PC-9 (cell line): ENCODE data around the gene CNPY3. TPM values are rescaled to one million over a fixed set of nuclear protein-coding genes. Genes with fewer than 3 reads are reported as not detected.
"Not testable (repeated sequence)": the region's sequence is repeated elsewhere in the genome, so short reads cannot be mapped to it uniquely, and the experiment has no call there.

ENCODE experiments used
- BruUV-seq: library from RNA; stranded (reverse); fragments of 400-500 nt; replicated peaks from 2 replicates; lab custom pipeline; 2021; lab: Mats Ljungman, UMichigan
- CTCF ChIA-PET: fragments of 300-600 bp; sonication (Branson Sonifier 250); formaldehyde crosslinking; loops from one replicate; lab custom pipeline; 2022; ENCODE audit warnings: antibody characterized with exemption; lab: Charles Lee
- POLR2A ChIA-PET: fragments of 300-600 bp; sonication (Branson Sonifier 250); formaldehyde crosslinking; loops from one replicate; lab custom pipeline; 2022; ENCODE audit warnings: antibody characterized with exemption; ENCODE audit not compliant: unreplicated experiment; lab: Charles Lee
- DNase-seq, 2 experiments: peaks; one replicate each; pipeline versions ENCODE4 v3.0.0 to v3.0.0-alpha.2; 2015 to 2022; ENCODE audit warnings: mixed read lengths in 1 of 2
- H2AFZ ChIP-seq: fragments of 200-600 bp; sonication (generic); 2 replicates; pipeline ENCODE4 v1.8.1; 2017; ENCODE audit warnings: antibody characterized with exemption
- H3F3A ChIP-seq: fragments of 200-600 bp; sonication (generic); 2 replicates; pipeline ENCODE4 v1.8.1; 2017; ENCODE audit warnings: antibody characterized with exemption, mild to moderate bottlenecking, low read depth; ENCODE audit not compliant: insufficient read depth
- H3K27ac ChIP-seq: fragments of 200-600 bp; sonication (generic); 2 replicates; pipeline ENCODE4 v1.6.1; 2016; ENCODE audit warnings: mixed run types
- H3K27me3 ChIP-seq: fragments of 200-600 bp; sonication (generic); 2 replicates; pipeline ENCODE4 v1.6.1; 2016; ENCODE audit warnings: low read depth, mixed run types; ENCODE audit not compliant: insufficient read depth
- H3K36me3 ChIP-seq: fragments of 200-600 bp; sonication (generic); 2 replicates; pipeline ENCODE4 v1.6.1; 2016; ENCODE audit warnings: low read depth, mixed run types
- H3K4me1 ChIP-seq: fragments of 200-600 bp; sonication (generic); replicated peaks from 2 replicates; pipeline ENCODE4 v1.6.1; 2016; ENCODE audit warnings: mixed run types; ENCODE audit not compliant: insufficient read depth
- H3K4me2 ChIP-seq: fragments of 200-600 bp; sonication (generic); 2 replicates; pipeline ENCODE4 v1.6.1; 2017; ENCODE audit warnings: mixed run types
- H3K4me3 ChIP-seq: fragments of 200-600 bp; sonication (generic); 2 replicates; pipeline ENCODE4 v1.6.1; 2016; ENCODE audit warnings: mixed run types
- H3K79me2 ChIP-seq: fragments of 200-600 bp; sonication (generic); 2 replicates; pipeline ENCODE4 v1.6.1; 2017; ENCODE audit warnings: low read depth, mixed run types
- H3K9me2 ChIP-seq: fragments of 200-600 bp; sonication (generic); 2 replicates; pipeline ENCODE4 v1.8.1; 2017; ENCODE audit warnings: mild to moderate bottlenecking; ENCODE audit not compliant: insufficient read depth
- H3K9me3 ChIP-seq: fragments of 200-600 bp; sonication (generic); 2 replicates; pipeline ENCODE4 v1.8.1; 2016; ENCODE audit warnings: low read depth; ENCODE audit not compliant: insufficient read depth
- H4K20me1 ChIP-seq: fragments of 200-600 bp; sonication (generic); 2 replicates; pipeline ENCODE4 v1.8.1; 2017; ENCODE audit not compliant: insufficient read depth
- CTCF ChIP-seq: fragments of 200-600 bp; sonication (generic); conservative IDR thresholded peaks from 2 replicates; pipeline ENCODE4 v1.6.1; 2017; ENCODE audit warnings: mixed run types, antibody characterized with exemption, mild to moderate bottlenecking, moderate library complexity
- EZH2 ChIP-seq: fragments of 200-600 bp; sonication (generic); IDR thresholded peaks from 2 replicates; pipeline ENCODE4 v1.8.0; 2017; ENCODE audit warnings: antibody characterized with exemption, low read depth
- intact Hi-C: fragments of 100-400 bp; cut with micrococcal nuclease; formaldehyde crosslinking; loops from one replicate; pipeline ENCODE4 v1.10.0; 2022; ENCODE audit not compliant: unreplicated experiment
- total RNA-seq: library from RNA; stranded (reverse); gene quantifications from 2 replicates; pipeline ENCODE4 v1.2.3, GENCODE V29; 2021

CNPY3 gene
- total RNA-seq, 1 experiment from 2014 or later: 47.7 TPM

GRCh38 chr6:42890311-42891198 lies 38.7 kb upstream of the CNPY3 start:
- H3K9me2 ChIP-seq: no peaks in the 10 kb centered on the region
- H3K9me3 ChIP-seq: no peaks in the 10 kb centered on the region
- H2AFZ ChIP-seq: peak overlapping the region; percentile 89
- CTCF ChIA-PET: no interaction called here
- peaks cover 35% of the 10 kb centered on the region for H3F3A ChIP-seq
- H3K4me2 ChIP-seq: peak overlapping the region; percentile 84
- no peaks in the 10 kb centered on the region for H3K27me3 ChIP-seq
- BruUV-seq: TSS peak; percentile 96
- H3K4me3 ChIP-seq: peak overlapping the region; percentile 80
- H4K20me1 ChIP-seq: no peaks in the 10 kb centered on the region
- peak; percentile 87 to 93 for DNase-seq
- H3K79me2 ChIP-seq: 0 out of 2 replicates have a peak, but pooled peaks cover 3% of the 10 kb centered on the region
- POLR2A ChIA-PET: interaction anchor here (0.7 to 1.0 kb wide), 2 partner anchors 39 to 281 kb away, joined by 5 to 10 read pairs; partner anchors contain the start of gene CNPY3
- intact Hi-C loops: no loop called here
- peaks cover 17% of the 10 kb centered on the region; the same call in 1 of the 2 replicates for H3K4me1 ChIP-seq
- H3K27ac ChIP-seq: peak overlapping the region; percentile 89
- TF ChIP-seq CTCF: no peak
- no peak for TF ChIP-seq EZH2
- 0 out of 2 replicates have a peak, but pooled peaks cover 6% of the 10 kb centered on the region for H3K36me3 ChIP-seq

GRCh38 chr6:42891199-42891722 lies 38.0 kb upstream of the CNPY3 start:
- TF ChIP-seq CTCF (no peak), EZH2 (no peak)
- Histone ChIP-seq H3K9me3 (no peaks in the 10 kb centered on the region), H4K20me1 (no peaks in the 10 kb centered on the region), H3K36me3 (no peaks in the 10 kb centered on the region), H3K27me3 (no peaks in the 10 kb centered on the region), H2AFZ (peak overlapping the region; percentile 89), H3K4me2 (peak overlapping the region; percentile 84), H3K27ac (no peak overlapping the region), H3K4me3 (peak overlapping the region; percentile 80), H3K9me2 (no peaks in the 10 kb centered on the region), H3F3A (peaks cover 29% of the 10 kb centered on the region), H3K4me1 (peaks cover 17% of the 10 kb centered on the region; the same call in 1 of the 2 replicates), H3K79me2 (no peaks in the 10 kb centered on the region)
- intact Hi-C loops: no loop called here
- CTCF ChIA-PET: no interaction called here
- POLR2A ChIA-PET: interaction anchor here (0.5 to 1.0 kb wide), 4 partner anchors 12 to 281 kb away, joined by 3 to 10 read pairs (median 6); partner anchors contain the start of genes CNPY3 and RPL7L1
- no peak for DNase-seq
- no TSS peak for BruUV-seq

- peaks cover 14% of the 10 kb centered on the region for H3F3A ChIP-seq
- H3K4me2 ChIP-seq, intact Hi-C loops, H3K79me2 ChIP-seq, H3K27me3 ChIP-seq, BruUV-seq, H3K9me2 ChIP-seq, H3K27ac ChIP-seq, H4K20me1 ChIP-seq, H3K9me3 ChIP-seq, H2AFZ ChIP-seq, H3K4me3 ChIP-seq, H3K36me3 ChIP-seq, DNase-seq, POLR2A ChIA-PET: not testable (repeated sequence)
- H3K4me1 ChIP-seq: peaks cover 14% of the 10 kb centered on the region; the same call in 1 of the 2 replicates
- CTCF ChIA-PET: interaction anchor here (0.6 kb wide), 1 partner anchor 10 kb away, joined by 17 read pairs; no protein-coding TSS in a partner anchor
Observed at GRCh38 chr6:42894041-42894828, 35.0 kb upstream of the CNPY3 start.
